Activated CD8-positive, alpha-beta memory T cell treated with anti-CD3 and anti-CD28 coated beads, Interleukin-2, amount 50 U/mL, for 1 hour (primary cell): ENCODE results near the gene KLHL13.
"Not testable (repeated sequence)": the region's sequence is repeated elsewhere in the genome, so short reads cannot be mapped to it uniquely, and the experiment has no call there.

Experiments used
- DNase-seq: peaks from one replicate; pipeline ENCODE4 v3.0.0-alpha.2; 2020; ENCODE audit errors: extremely low read depth

Gene KLHL13

DNA sequence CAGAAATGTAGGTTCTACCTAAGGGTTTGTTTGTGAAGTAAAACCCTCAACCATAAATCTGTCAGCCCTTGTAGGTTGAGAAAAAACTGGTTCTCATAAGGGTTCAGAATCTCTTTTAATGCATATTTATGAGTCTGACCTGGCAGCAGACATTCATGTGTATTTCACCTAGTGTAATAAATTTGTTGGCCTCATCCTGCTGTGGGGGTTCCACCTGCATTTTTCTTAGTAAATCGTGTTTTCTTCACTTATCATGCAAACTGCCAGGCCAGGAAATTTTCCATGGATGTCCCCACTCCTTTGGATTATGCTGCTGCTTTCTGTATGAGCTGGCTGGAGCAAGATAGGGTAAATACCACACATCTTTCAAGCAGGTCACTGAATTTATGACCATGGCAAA, 42.4 kb downstream of the KLHL13 start:
- DNase-seq = no peak

DNA sequence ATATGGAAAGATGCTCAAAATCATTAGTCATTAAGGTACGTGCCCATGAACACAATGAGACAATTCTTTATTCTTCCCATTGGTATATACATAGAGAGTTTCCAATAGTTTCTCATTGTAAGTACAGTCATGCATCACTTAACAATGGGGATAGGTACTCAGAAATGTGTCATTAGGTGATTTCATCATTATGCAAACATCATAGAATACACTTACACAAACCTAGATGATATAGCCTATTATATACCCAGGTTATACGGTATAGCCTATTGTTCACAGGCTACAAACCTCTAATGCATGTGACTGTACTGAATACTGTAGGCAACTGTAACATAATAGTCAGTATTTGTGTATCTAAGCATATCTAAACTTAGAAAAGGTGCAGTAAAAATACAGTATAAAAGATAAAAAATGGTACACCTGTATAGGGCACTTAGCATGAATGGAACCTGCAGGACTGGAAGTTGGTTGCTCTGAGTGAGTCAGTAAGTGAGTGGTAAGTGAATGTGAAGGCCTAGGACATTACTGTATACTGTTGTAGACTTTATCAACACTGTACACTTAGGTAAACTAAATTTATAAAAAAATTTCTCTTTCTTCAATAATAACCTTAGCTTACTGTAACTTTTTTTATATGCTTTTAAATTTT, 49.6 kb downstream of the KLHL13 start:
- DNase-seq = no peak

DNA sequence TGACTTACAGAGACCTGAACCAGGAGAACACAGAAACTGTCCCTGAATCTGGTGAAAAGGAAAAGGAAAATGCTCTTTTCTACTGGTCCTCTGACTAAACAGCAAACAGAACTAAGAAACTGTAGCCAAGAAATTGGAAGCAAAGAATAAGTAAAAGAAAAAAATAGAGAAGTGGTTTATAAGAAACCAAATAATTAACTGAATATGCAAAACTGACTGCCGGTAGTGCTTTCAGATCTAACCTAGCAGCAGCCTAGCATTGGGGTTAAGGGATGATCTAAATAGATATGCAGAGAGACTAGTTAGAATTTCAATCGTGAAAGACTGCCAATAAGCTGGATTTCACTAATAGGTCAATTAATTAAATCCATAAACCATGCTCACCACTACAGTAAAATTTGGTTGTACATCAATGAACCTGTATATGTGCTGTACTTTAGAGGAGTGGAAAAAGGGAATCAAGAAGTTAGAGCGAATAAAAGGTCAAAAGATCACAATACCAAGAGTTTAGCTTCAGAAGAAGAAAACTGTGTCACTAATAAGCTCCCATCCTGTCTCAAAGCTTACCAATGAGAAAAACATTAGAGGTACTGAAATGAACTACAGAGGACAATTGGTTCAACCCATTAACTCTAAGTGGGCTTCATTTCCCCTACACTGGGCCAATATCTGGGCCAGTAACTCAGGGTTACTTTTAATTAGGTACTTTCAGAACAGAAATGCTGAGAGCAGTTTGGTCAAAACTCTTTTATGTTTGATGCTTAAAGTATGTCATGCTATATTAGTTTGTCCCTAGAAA, 53.6 kb downstream of the KLHL13 start:
- DNase-seq = no peak

DNA sequence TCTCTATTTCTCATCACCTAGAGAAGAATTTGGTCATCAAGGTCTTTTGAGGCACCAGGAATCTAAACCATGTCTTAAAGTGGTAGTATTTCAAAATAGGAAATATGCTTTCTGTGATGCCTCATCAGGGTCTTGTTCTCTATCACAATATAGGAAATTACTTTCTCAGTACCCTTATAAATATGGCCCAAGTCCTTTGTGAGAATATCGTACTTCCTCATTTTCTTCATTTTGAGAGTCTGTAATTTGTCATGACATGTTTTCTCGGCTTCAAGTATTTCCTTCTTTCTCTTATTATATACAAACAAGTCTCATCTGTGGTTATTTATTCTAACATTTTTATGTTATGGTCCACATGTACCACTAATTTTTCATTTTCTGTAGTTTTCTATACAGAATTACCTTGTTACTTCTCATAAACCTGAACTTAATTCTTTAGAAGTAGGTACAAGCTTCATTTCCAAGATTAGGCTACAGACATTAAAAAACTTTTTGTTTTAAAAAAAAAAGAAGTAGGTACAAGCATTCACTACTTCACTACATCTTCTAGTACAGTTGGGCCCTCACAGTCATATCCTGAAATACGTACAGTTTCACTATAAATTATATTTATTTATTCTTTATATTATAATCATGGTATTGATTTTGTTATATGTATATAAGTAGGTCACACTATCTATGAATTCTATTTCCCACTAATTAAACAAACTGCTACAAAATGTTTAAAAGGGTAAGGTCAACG, 54.4 kb downstream of the KLHL13 start:
- no peak for DNase-seq

DNA sequence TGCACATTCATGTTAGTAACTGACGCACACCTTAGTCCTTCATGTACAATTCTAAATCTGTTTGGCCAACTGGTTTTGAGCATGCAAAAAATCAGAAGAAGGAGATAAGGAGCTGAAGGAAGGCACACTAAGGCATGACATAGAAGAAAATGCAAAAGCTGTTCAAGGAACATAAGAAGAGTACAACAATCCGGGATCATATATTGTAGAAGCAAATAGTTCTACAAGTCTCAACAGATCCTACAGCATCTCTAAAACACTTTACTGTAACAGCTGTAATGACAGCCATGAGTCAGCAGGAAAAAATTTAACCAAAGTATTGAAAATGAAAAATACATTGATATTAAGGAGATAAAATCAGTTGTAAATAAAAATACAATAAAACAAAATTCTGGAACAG, 57.7 kb downstream of the KLHL13 start:
- DNase-seq = no peak

DNA sequence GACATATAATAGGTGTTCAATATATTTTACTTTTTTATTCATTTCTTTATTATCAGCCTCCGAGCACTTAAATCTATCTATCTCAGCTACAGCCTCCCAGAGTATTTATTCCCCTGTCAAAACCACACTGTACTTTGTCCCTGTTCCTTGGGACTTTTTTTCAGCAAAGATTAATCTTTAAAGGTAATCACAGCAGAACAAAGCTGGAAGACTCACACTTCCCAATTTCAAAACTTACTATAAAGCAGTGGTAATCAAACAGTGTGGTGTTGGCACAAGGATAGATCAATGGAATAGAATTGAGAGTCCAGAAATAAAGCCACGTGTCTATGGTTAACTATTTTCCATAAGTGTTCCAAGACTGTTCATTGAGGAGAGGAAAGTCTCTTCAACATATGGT, 59.7 kb downstream of the KLHL13 start:
- no peak for DNase-seq

DNA sequence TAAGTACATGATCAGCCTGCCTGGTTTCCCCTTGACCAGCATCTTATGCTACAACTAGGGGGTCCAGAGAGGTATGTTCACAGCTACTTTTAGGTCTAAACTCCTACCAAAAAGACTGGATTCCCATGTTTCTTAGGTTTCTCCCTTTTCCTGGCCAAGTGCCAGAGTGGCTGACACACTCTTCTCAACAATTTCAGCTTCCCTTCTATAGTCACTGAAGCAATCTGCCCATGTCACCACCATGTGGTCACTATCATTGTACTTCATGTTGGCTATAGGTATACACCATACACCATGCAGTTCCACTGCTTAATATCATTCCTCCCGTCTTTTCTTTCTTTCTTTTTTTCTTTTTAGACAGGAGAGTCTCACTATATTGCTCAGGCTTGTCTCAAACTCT, 66.9 kb downstream of the KLHL13 start:
- no peak for DNase-seq

DNA sequence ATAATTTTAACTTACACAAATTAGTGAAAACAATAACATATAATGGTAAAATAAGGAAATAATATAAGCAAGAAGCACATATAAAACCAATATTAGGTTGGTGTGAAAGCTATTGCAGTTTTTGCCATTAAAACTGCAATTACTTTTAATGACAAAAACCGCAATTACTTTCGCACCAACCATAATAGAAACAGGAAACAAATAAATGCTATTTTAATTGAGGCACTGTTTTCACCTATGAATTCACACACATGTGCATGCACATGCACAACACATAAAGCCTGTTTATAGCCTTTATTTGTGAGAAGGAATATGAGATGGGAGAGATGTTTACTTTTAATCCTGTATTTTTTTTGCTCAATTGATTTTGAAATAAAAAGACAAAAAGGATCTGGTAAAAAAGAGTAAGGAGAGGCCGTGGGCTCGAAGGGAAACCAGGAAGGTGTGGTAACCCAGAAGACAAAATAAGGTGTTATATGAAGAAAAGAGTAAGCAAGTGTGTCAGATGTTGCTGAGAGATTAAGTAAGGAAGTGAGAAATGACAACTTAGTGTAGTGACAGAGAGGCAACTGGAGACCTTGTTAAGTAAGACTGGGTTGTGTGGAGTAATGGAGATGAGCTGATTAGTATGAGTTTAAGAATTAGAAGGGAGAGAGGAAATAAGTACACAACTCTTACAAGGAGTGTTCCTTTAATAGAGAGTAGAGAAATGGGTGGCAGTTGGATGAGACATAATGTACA, 69.0 kb downstream of the KLHL13 start:
- no peak for DNase-seq

DNA sequence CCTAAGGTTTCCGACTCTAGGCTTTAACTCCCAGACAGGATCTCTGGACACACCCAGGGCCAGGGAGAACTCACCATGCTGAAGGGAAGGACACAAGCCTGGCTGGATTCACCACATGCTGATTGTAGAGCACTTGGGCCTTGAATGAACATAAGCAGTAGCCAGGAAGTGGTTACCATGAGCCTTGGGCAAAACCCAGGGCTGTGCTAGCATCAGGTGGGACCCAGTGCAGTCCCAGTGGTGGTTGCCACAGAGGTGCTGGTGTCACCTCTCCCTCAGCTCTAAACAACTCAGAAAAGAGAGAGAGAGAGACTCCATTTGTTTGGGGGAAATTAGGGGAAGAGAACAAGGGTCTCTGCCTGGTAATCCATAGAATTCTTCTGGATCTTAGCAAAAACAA, 77.0 kb downstream of the KLHL13 start:
- DNase-seq = no peak

DNA sequence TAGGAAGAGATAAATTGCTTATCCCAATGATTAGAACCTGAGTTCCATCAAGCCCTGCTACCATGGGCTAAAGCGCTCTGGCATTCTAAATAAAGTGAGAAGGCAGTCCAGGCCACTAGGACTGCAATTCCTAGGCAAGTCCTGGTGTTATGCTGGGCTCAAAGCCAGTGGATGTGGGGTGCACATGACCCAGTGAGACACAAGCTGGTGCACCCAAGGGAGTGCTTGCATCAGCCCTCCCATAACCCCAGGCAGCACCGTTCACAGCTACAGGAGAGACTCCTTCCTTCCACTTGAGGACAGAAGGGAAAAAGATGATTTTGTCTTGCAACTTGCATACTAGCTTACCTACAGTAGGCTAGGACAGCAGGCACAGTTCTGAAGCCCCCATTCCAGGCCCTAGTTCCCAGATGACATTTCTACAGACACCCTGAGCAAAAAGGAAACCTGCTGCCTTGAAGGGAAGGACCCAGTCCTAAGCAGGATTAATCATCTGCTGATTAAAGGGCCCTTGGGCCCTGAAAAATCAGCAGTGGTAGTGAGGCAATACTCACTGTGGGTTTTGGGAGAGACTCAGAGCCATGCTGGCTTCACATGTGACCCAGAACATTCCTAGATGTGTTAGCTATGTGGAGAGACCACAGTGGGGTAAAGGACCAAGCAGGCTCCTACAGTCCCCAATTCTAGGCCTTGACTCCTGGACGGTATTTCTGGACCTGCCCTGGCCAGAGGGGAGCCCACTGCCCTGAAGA, 77.8 kb downstream of the KLHL13 start:
- no peak for DNase-seq

DNA sequence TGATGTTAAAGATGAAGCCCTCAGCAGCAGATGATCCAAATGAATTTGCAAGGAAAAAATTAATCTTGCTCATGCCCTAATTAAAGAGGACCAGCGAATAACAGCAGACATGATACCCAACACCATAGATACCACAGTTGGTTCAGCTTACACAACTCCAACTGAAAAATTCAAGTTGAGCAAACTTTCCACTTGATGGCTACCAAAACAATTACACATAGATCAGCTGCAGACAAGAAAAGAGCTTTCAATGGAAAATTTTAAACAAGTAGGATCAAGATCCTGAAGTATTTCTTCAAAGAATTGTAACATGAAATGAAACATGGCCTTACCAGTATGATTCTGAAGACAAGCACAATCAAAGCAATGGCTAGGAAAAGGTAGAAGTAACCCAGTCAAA, 90.0 kb downstream of the KLHL13 start:
- no peak for DNase-seq

DNA sequence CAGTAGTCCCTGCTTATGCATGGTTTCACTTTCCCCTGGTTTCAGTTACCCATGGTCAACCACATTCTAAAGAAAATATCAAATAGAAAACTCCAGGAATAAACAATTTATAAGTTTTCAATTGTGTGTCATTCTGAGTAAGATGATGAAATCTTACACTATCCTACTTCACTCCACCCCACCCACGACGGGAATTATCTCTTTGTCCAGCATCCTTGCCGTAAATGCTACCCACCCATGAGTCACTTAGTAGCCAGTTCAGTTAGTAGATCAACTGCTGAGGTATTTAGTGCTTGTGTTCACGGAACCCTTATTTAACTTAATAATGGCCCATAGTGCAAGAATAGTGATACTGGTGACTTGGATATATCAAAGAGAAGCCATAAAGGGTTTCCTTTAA, 91.4 kb downstream of the KLHL13 start:
- DNase-seq = no peak

DNA sequence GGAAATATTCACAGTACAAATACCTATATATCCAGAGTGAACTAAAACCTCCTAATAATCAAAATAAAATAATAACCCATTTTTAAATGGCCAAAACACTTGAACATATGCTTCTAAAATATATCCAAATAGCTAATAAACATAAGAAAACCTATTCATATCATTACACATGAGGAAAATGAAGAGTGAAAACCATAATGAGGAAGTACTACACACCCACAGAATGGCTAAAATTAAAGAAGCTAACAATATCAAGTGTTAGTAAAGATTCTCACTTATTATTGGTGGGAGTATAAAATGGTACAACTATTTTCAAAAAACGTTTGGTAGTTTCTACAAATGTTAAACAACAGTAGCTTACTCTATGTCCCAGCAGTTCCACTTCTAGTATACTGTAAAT, 92.1 kb downstream of the KLHL13 start:
- no peak for DNase-seq

DNA sequence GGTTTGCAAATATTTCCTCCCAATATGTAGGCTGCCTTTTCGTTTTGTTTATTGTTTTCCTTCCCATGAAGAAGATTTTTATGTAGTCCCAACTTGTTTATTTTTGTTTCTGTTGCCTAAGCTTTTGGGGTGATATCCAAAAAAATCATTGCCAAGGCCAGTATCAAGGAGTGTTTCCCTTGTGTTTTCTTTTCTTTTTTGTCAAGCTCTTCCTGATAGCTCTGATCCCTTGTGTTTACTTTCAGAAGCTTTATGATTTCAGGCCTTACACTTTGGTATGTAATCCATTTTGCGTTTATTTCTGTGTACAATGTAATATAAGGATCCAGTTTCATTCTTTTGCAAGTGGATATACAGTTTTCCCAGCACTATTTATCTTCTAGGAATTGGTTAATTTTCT, 93.9 kb downstream of the KLHL13 start:
- no peak for DNase-seq

DNA sequence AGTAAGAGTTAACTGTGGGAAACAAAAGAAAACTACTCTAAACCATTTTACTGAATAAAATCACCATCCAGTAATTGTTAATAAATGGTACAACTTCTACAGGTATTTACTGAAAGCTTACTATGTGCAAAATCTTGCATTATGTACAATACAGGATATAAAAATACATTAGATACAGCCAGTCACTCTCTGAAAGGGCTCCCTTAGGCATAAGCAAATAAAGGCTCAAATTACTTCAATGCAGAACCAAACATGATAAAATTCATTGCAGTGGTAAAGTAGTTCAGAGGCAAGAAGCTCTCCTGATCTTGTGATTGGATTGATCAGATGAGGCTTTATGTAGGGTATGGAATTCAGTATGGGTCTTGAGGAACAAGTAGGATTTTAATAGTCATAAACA, 100.2 kb downstream of the KLHL13 start:
- DNase-seq = no peak

DNA sequence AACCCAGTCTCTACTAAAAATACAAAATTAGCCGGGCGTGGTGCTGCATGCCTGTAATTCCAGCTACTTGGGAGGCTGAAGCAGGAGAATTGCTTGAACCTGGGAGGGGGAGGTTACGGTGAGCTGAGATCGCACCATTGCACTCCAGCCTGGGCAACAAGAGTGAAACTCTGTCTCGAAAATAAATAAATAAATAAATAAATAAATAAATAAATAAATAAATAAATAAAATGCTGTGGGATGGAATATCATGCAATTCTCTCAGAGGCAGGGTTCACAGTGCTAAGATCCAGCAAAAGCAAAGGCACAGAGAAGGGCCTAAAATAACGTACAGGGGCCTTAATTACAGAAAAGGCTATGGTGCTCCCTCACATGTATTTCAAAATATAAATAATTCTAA, 114.2 kb downstream of the KLHL13 start:
- DNase-seq = not testable (repeated sequence)

DNA sequence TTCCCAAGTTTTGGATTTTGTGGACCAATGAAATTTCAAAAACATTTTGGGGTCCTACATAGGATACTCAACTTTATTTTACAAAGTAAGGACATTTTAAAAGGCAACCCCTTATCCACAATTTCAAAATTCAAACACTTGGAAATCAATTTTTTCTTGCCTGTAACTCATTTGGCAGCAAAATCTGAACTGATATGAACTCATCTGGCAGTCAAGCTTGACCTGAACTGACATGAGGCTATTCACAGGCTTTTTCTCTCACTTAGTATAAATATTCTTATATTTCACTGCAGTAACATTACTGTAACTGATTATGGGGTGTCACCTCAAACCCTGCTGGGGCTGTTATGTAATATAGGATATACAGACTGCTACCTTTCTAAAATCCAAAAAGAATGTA, 116.1 kb downstream of the KLHL13 start:
- DNase-seq = no peak

DNA sequence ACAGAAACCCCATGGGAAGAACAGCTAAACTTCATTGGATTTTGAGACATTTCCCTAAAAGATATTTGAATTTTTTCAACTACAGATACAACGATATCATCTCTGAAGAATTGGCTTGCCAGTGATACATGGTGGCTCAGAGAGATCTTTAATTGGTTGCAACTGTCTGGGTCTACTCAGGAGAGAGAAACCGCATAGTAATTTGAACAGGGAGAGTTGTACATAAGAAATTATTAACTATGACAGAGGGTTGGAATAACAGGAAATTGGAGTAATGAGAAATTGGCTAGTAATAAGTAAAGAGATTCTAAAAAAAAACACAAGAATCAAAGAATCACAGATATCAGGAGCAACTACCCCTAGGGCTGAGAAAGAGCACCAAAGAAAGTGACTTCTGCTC, 118.4 kb downstream of the KLHL13 start:
- DNase-seq = no peak

DNA sequence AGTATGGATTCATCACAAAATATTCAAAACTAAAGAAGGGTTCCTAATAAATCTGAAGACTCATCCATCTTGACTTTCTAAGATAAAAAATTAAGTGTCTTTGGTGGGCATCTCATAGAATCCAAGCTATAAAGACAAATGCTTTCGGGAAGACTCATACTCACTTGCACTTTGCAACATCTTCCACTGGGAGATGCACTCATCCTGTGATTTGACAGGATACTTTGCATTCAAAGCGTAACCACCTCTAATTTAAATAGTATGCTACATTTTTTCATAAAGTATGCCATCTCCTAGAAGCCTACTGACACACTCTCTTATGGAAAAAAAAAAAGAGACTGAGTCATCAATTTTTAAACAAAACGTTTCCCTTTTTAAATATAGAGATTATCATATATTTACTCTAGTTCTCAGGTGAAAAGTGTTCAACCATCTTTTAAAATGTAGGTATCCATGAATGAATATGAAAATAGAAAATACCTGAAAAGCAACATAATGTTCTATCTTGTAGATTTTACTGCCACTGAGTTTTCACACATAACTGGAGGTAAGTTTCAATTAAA, 119.6 kb downstream of the KLHL13 start:
- no peak for DNase-seq

DNA sequence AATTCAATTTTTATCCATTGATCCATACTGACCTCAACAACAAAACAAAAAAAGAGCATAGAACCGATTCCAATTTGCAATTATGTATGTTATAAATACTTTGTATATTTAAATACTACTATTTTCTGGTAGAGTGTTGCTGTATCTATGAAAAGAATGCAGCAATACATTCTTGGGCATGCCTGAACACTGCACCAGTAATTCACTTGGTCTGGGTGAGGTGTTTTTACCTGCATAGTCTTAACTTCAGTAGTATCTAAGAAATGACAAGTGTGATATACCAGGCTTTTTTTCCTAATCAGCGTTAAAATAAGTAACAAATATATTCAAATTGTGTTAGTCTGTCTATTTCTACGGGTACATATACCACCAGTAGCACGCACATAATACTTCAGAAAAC, 120.2 kb downstream of the KLHL13 start:
- DNase-seq = no peak

DNA sequence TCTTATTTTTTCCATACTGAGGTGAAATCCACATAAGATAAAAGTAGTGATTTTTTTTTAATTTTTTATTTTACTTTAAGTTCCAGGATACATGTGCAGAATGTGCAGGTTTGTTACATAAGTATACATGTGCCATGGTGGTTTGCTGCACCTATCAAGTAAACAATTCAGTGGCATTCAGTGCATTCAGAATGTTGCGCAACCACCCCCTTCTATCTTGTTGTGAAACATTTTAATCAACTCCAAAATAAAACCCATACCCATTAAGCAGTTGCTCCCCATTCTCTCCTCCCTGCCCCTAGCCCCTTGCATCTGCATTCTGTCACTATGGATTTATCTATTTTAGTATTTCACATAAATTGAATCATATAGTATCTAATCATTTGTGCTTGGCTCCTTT, 121.2 kb downstream of the KLHL13 start:
- no peak for DNase-seq
